Heart left ventricle (tissue), 13 donors: ENCODE results near the gene SPOCK1.

Source experiments
- POLR2A ChIP-seq, 2 donors: fragments of 450-650 bp; IDR thresholded peaks; one replicate each; pipeline ENCODE4 v1.6.1; 2017; ENCODE audit warnings: antibody characterized with exemption in 2 of 2, mild to moderate bottlenecking in 2 of 2, moderate library complexity in 2 of 2
- TF ChIP-seq, protein P1 (sequence below), 12 donors: fragments of 200-600 bp; sonication (generic) in 4 of 12; IDR thresholded peaks; one replicate each; pipeline versions ENCODE4 v1.5.0 to v1.8.0; 2018 to 2022; ENCODE audit warnings: antibody characterized with exemption in 12 of 12, mild to moderate bottlenecking in 5 of 12
- donor health status: ischemic (EF 13 %, LVEDD 7.1; RV severe dilation, severe dysfunction).
- donor health status: DM: no; HTN: yes; CAD: no.
- donor health status: DM: no; HTN: no; CAD: no.
- donor health status: ischemic (EF 25% LVEDD 6.9; RV normal size, moderate dysfunction).
- donor health status: ischemic (EF 25% LVEDD 5.7; RV mildly dilated, moderate dysfunction).
- donor health status: ischemic (EF 35%, LVEDD 5.7; RV mildly dilated, moderate dysfunction).
- donor health status: nonischemic (EF 11% LVEDD 7.7; RV severe dilation, severe dysfunction).
- donor health status: DM: yes; HTN: yes; CAD: no.
- donor health status: PGD.
- donor health status: ischemic (EF 29% LVEDD 5.4; RV normal size, mild dysfunction).
- donor health status: nonischemic (EF 23%, LVEDD 6.1; RV moderate dilation, normal function).

DNA sequence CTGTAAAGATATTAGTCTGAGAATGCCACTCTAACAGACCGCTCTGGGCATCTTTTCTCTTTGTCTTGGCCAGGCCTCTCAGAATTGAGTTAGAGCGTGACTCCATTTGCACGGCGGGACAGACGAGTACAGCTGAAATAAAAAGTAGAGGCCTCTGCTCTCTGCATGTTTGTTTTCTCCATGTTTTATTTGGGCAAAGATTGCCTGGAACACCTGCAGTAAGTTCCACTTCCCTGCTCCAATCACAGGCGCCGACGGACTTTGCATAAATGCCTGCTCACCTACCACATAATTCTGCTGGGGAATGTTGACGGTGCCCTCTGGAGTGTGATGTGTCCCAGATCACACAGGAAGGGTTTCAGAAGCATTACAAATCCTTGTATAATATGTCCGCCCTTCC is 10.6 kb downstream of the SPOCK1 start:
- TF ChIP-seq, protein P1, sequence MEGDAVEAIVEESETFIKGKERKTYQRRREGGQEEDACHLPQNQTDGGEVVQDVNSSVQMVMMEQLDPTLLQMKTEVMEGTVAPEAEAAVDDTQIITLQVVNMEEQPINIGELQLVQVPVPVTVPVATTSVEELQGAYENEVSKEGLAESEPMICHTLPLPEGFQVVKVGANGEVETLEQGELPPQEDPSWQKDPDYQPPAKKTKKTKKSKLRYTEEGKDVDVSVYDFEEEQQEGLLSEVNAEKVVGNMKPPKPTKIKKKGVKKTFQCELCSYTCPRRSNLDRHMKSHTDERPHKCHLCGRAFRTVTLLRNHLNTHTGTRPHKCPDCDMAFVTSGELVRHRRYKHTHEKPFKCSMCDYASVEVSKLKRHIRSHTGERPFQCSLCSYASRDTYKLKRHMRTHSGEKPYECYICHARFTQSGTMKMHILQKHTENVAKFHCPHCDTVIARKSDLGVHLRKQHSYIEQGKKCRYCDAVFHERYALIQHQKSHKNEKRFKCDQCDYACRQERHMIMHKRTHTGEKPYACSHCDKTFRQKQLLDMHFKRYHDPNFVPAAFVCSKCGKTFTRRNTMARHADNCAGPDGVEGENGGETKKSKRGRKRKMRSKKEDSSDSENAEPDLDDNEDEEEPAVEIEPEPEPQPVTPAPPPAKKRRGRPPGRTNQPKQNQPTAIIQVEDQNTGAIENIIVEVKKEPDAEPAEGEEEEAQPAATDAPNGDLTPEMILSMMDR (IDR thresholded peaks at IDR 0.05): no peak
- TF ChIP-seq POLR2A (IDR thresholded peaks at IDR 0.05): no peak
